ENCODE results near the gene LHFPL4.
A peak's percentile ranks its signal among the peaks of the same experiment; 100 is the strongest.
"Not testable (repeated sequence)": the region's sequence is repeated elsewhere in the genome, so short reads cannot be mapped to it uniquely, and the experiment has no call there.

Gene LHFPL4

DNA sequence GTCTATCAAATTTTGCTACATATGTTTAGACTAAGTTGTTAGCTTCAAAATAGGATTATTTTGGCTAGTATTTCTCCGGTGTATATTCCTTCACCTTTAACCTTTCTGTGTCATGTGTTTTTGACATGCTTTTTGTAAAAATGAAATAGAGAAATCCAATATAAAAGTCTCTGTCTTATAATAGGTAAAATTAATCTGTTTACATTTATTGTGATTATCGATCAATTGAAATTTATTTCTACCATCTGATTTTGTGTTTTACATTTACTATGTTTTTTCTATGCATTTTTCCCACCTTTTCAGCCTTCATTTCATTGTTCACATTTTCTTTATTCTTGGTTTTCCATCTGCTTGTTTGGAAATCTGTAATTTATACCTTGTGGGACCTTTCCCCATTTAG is 11.7 kb upstream of the LHFPL4 start:
- Histone ChIP-seq H3K4me3 (ENCODE audit: low read length) (no peak overlapping the region), H3K4me1 (ENCODE audit: insufficient read depth, low read length) (no peaks in the 10 kb centered on the region), H2AFZ (ENCODE audit: low read depth, low read length) (no peak overlapping the region), H3K36me3 (ENCODE audit: insufficient read depth, low read length) (no peaks in the 10 kb centered on the region), H3K27me3 (ENCODE audit: insufficient read depth, low read length) (no peaks in the 10 kb centered on the region), H3K9me3 (ENCODE audit: low read length) (peaks cover 3% of the 10 kb centered on the region)

DNA sequence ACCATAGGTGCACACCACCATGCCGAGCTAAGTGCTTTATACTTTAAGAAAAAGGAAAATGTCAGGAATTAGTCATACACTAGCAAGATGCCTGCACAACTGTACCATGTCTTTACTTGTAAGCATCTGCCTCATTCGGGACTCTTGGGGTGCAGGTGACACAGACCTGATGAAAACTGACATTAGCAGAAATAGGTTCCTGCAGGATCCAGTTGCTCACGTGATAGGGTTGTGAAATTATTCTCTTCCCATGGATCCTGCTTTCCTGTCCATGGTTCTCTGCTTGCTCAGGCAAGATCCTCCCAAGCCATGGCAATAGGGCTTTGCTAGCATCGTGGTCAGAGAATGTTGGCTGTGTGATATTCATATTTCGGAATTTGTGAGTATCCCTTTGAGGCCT is 10.2 kb upstream of the LHFPL4 start:
- Histone ChIP-seq H3K9me3 (ENCODE audit: low read length) (peaks cover 2% of the 10 kb centered on the region), H3K4me1 (ENCODE audit: insufficient read depth, low read length) (no peaks in the 10 kb centered on the region), H3K27me3 (ENCODE audit: insufficient read depth, low read length) (no peaks in the 10 kb centered on the region), H2AFZ (ENCODE audit: low read depth, low read length) (no peak overlapping the region), H3K36me3 (ENCODE audit: insufficient read depth, low read length) (no peaks in the 10 kb centered on the region), H3K4me3 (ENCODE audit: low read length) (no peak overlapping the region)

DNA sequence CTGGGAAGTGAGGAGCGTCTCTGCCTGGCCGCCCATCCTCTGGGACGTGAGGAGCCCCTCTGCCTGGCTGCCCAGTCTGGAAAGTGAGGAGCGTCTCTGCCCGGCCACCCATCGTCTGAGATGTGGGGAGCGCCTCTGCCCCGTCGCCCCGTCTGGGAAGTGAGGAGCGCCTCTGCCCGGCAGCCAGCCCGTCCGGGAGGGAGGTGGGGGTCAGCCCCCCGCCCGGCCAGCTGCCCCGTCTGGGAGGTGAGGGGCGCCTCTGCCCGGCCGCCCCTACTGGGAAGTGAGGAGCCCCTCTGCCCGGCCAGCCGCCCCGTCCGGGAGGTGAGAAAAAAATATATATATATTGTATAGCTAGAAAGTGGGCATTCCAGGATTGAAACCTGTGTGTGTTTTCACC is 6.4 kb upstream of the LHFPL4 start:
- not testable (repeated sequence) for H3K9me3 ChIP-seq (ENCODE audit: low read length); H2AFZ ChIP-seq (ENCODE audit: low read depth, low read length); H3K27me3 ChIP-seq (ENCODE audit: insufficient read depth, low read length); H3K36me3 ChIP-seq (ENCODE audit: insufficient read depth, low read length); H3K4me3 ChIP-seq (ENCODE audit: low read length); H3K4me1 ChIP-seq (ENCODE audit: insufficient read depth, low read length)

DNA sequence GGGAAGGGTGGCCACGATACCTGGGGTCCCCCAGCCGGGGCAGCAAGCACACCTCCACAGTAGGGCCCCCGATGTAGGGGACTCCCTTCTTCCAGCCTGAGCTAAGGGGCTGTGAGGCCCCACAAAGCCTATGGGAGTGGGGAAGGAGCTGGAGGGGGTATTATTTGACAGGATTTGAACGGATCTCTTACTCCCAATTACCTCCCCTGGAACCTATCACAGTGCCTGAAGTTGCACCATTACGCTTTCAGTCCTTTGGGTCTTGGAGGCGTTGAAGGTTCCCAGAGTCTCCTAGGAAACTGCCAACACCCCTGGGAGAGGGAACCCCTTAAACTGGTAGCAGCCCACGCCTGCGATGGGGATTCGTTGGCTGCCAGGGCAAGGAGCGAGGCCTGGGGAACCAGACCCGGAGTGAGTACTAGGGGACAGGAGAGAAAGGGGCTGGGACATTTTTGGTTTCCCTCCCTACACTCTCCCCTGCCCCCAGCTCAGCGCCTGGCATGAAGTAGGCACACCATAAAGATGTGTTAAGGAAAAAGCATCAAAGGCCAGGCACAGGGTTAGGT is 409 bp upstream of the LHFPL4 start:
- Histone ChIP-seq H3K4me3 (ENCODE audit: low read length) (peak overlapping the region; percentile 62), H2AFZ (ENCODE audit: low read depth, low read length) (peak overlapping the region; percentile 86), H3K27me3 (ENCODE audit: insufficient read depth, low read length) (peaks cover 10% of the 10 kb centered on the region), H3K9me3 (ENCODE audit: low read length) (no peaks in the 10 kb centered on the region), H3K36me3 (ENCODE audit: insufficient read depth, low read length) (no peaks in the 10 kb centered on the region), H3K4me1 (ENCODE audit: insufficient read depth, low read length) (peaks cover 15% of the 10 kb centered on the region)

DNA sequence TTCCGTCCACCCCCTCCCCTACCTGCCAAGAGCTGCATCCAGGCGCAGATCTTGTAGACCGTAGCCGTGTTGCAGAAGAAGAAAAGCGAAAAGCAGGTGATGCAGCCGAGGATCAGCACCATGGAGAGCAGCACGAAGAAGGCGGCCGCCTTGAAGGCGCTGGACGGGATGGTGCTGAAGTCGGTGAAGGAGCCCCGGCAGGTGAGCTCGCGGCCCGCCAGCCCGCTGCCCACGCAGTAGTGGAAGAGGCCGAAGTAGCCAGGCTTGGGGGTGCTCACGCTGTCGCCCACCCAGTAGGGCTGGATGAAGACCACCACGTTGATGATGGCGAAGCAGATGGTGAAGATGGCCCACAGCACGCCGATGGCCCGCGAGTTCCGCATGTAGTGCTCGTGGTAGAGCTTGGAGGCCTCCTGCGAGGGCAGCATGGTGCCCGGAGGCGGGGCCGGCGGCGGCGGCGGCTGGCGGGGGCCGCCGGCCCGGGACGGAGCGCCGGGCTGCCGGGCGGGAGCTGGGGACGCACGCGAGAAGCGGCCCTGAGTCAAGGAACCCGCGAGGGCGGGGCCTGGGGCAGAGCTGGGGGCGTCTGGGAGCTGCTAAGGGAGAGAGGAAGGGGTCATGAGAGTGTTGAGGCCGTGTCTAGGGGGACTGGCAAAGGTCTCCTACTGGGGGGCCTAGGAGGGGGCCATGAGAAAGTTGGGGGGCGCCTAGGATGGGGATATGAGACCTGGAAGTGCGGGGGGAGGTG is 1.2 kb downstream of the LHFPL4 start:
- Histone ChIP-seq H3K36me3 (ENCODE audit: insufficient read depth, low read length) (no peaks in the 10 kb centered on the region), H3K4me3 (ENCODE audit: low read length) (peak overlapping the region; percentile 62), H3K27me3 (ENCODE audit: insufficient read depth, low read length) (peaks cover 10% of the 10 kb centered on the region), H3K9me3 (ENCODE audit: low read length) (no peaks in the 10 kb centered on the region), H2AFZ (ENCODE audit: low read depth, low read length) (no peak overlapping the region), H3K4me1 (ENCODE audit: insufficient read depth, low read length) (peaks cover 15% of the 10 kb centered on the region)

DNA sequence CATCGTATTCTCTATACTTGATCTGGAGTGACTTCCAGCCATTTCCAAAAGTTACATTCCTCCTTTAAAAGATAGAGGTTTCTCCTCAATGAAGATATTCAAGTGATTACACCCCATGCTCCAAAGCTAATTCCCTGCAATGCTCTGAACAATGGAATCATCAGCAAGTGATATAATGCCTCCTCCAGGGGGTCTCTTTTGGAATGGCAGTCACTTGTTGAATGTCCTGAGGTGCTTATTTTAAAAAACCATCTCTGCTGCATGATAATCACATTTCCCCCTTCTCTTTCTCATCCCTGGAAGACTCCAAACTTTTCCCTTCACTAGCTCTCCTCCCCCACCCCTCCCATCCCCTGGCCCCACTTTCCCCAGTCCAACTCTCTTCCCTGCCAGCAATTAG is 2.6 kb downstream of the LHFPL4 start:
- Histone ChIP-seq H2AFZ (ENCODE audit: low read depth, low read length) (no peak overlapping the region), H3K9me3 (ENCODE audit: low read length) (no peaks in the 10 kb centered on the region), H3K4me3 (ENCODE audit: low read length) (no peak overlapping the region), H3K4me1 (ENCODE audit: insufficient read depth, low read length) (peaks cover 15% of the 10 kb centered on the region), H3K27me3 (ENCODE audit: insufficient read depth, low read length) (peaks cover 10% of the 10 kb centered on the region), H3K36me3 (ENCODE audit: insufficient read depth, low read length) (no peaks in the 10 kb centered on the region)

DNA sequence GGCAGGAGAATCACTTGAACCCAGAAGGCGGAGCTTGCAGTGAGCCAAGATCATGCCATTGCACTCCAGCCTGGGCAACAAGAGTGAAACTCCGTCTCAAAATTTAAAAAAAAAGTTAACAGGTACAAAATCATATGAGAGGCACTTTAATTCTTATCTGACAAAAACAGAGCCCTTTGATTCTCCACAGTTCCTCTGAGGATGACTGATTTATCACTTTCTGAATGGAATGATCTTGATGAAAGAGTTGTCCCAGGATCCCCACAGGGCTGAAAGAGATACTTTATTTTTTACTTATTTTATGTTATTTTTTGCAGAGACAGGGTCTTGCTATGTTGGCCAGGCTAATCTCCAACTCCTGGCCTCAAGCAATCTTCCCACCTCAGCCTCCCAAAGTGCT is 4.0 kb downstream of the LHFPL4 start:
- Histone ChIP-seq H2AFZ (ENCODE audit: low read depth, low read length) (no peak overlapping the region), H3K9me3 (ENCODE audit: low read length) (no peaks in the 10 kb centered on the region), H3K36me3 (ENCODE audit: insufficient read depth, low read length) (no peaks in the 10 kb centered on the region), H3K4me3 (ENCODE audit: low read length) (no peak overlapping the region), H3K27me3 (ENCODE audit: insufficient read depth, low read length) (peaks cover 8% of the 10 kb centered on the region), H3K4me1 (ENCODE audit: insufficient read depth, low read length) (peaks cover 15% of the 10 kb centered on the region)

DNA sequence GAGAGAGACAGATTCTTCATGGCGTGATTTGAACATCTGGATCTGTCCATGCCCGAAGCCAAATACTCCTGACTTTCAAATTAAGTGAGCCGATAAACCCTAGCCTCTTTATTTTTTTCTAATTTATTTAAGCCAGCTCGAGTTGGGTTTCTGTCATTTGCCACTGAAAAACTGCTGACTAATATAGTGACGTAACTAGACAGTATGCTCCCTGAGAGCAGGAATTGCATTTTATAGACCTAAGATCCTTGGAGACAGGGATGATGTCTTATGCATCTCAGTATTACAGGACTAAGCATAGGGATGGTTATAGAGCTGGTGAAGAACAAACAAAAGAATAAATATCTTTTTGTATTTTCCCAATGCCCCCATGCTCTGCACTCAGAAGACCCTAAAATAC is 4.6 kb downstream of the LHFPL4 start:
- Histone ChIP-seq H2AFZ (ENCODE audit: low read depth, low read length) (no peak overlapping the region), H3K27me3 (ENCODE audit: insufficient read depth, low read length) (peaks cover 2% of the 10 kb centered on the region), H3K36me3 (ENCODE audit: insufficient read depth, low read length) (no peaks in the 10 kb centered on the region), H3K4me3 (ENCODE audit: low read length) (no peak overlapping the region), H3K9me3 (ENCODE audit: low read length) (no peaks in the 10 kb centered on the region), H3K4me1 (ENCODE audit: insufficient read depth, low read length) (peaks cover 15% of the 10 kb centered on the region)

DNA sequence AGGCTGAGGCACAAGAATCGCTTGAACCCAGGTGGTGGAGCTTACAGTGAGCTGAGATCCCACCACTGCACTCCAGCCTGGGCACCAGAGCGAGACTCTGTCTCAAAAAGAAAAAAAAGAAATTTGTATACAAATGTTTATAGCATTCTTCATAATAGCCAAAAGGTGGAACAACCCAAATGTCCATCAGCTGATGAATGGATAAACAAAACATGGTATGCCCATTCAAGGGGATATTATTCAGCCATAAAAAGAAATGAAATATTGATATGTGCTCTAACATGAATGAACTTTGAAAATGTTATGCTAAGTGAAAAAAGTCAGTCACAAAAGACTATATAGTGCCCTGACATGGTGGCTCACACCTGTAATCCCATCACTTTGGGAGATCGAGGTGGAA is 11.4 kb downstream of the LHFPL4 start:
- Histone ChIP-seq H3K4me1 (ENCODE audit: insufficient read depth, low read length) (no peaks in the 10 kb centered on the region), H3K36me3 (ENCODE audit: insufficient read depth, low read length) (no peaks in the 10 kb centered on the region), H3K27me3 (ENCODE audit: insufficient read depth, low read length) (no peaks in the 10 kb centered on the region), H2AFZ (ENCODE audit: low read depth, low read length) (no peak overlapping the region), H3K9me3 (ENCODE audit: low read length) (no peaks in the 10 kb centered on the region), H3K4me3 (ENCODE audit: low read length) (no peak overlapping the region)

DNA sequence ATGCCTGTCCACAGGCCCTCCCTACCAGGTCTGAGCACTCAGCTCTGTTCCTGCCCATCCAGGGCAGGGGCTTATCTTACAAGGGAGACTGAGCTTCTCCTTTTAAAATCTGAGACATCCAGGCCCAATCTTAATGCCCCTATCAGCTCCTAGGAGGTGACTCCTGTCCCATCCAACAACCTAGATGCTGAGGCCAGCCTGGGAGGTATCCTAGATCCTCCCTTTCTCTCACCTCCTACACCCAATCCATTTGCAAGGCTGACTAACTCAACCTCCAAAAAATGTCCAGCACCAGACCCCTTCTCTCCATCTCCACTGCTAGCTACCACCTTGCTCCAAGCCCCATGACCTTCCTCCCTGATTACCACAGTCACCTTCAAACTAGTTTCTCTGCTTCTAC is 17.4 kb downstream of the LHFPL4 start:
- Histone ChIP-seq H3K4me1 (ENCODE audit: insufficient read depth, low read length) (no peaks in the 10 kb centered on the region), H3K36me3 (ENCODE audit: insufficient read depth, low read length) (no peaks in the 10 kb centered on the region), H2AFZ (ENCODE audit: low read depth, low read length) (no peak overlapping the region), H3K9me3 (ENCODE audit: low read length) (peaks cover 1% of the 10 kb centered on the region), H3K27me3 (ENCODE audit: insufficient read depth, low read length) (no peaks in the 10 kb centered on the region), H3K4me3 (ENCODE audit: low read length) (no peak overlapping the region)

DNA sequence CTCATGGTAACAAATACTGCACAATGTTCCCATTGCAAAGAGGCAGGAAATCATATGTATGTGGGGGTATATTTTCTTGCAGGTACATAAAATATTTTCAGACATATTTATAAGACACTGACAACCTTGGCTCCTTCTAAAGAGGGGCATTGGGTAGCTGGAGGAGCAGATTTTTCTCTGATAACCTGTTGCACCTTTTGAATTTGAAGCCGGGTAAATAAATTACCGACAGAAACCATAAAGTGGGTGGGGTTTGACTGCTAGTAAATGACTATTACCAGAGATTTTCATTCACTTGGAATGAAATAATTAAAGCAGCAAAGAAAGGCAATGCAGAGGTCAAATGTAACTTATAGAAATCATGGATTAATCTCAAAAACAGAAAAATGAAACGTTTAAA is 19.2 kb downstream of the LHFPL4 start:
- no peak overlapping the region for H2AFZ ChIP-seq (ENCODE audit: low read depth, low read length)
- H3K36me3 ChIP-seq (ENCODE audit: insufficient read depth, low read length), result no peaks in the 10 kb centered on the region
- H3K4me1 ChIP-seq (ENCODE audit: insufficient read depth, low read length), result no peaks in the 10 kb centered on the region
- H3K4me3 ChIP-seq (ENCODE audit: low read length), result no peak overlapping the region
- H3K27me3 ChIP-seq (ENCODE audit: insufficient read depth, low read length), result no peaks in the 10 kb centered on the region
- H3K9me3 ChIP-seq (ENCODE audit: low read length), result peaks cover 1% of the 10 kb centered on the region

DNA sequence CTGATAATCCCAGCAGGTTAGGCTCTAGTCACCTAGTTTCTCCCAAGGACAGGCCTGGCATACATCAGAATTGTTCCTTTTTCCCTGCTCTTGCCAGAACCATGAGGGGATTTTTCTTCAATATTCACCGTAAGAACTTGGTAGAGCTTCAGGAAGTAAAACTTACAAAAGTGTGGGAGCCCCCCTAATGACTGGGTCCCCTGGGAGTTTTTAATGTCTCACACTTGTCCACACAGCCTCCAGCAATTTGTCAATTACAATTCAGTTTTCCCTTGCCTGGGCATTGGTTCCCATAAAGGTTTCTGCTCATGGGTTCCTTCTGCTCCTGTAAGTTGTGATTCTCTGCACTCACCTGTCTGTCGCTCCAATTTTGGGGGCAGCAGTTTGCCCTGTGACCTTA is 28.5 kb downstream of the LHFPL4 start:
- no peak overlapping the region for H3K4me3 ChIP-seq (ENCODE audit: low read length)
- H2AFZ ChIP-seq (ENCODE audit: low read depth, low read length), result no peak overlapping the region
- no peaks in the 10 kb centered on the region for H3K4me1 ChIP-seq (ENCODE audit: insufficient read depth, low read length)
- no peaks in the 10 kb centered on the region for H3K36me3 ChIP-seq (ENCODE audit: insufficient read depth, low read length)
- H3K27me3 ChIP-seq (ENCODE audit: insufficient read depth, low read length), result no peaks in the 10 kb centered on the region
- H3K9me3 ChIP-seq (ENCODE audit: low read length), result no peaks in the 10 kb centered on the region

DNA sequence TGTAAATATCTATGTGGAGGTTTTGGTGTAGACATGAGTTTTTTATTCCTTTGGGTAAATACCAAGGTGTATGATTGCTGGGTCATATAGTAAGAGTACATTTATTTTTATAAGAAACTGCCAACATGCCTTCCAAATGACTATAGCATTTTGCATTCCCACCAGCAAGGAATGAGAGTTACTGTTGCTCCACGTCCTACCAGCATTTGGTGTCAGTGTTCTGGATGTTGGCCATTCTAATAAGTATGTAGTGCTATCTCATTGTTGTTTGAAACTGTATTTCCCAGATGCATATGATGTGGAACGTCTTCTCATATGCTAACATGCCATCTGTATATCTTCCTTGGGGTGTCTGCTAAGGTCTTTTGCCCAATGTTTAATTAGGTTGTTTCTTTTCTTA is 38.7 kb downstream of the LHFPL4 start:
- no peak overlapping the region for H2AFZ ChIP-seq (ENCODE audit: low read depth, low read length)
- H3K27me3 ChIP-seq (ENCODE audit: insufficient read depth, low read length), result no peaks in the 10 kb centered on the region
- no peaks in the 10 kb centered on the region for H3K4me1 ChIP-seq (ENCODE audit: insufficient read depth, low read length)
- no peaks in the 10 kb centered on the region for H3K36me3 ChIP-seq (ENCODE audit: insufficient read depth, low read length)
- H3K9me3 ChIP-seq (ENCODE audit: low read length), result no peaks in the 10 kb centered on the region
- H3K4me3 ChIP-seq (ENCODE audit: low read length), result no peak overlapping the region

DNA sequence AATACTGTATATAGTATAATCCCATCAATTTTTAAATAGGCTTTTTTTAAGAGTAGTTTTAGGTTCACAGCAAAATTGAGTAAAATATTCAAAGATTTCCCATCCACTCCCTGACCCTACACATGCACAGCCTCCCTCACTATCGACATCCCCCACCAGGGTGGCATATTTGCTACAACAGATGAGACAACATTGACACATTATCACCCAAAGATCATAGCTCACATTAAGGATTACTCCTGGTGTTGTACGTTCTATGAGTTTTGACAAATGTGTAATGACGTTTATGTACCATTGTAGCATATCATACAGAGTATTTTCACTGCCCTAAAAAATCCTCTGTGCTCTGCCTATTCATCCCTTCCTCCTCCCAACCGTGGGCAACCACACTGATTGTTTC is 39.3 kb downstream of the LHFPL4 start:
- H3K4me1 ChIP-seq (ENCODE audit: insufficient read depth, low read length), result no peaks in the 10 kb centered on the region
- no peak overlapping the region for H2AFZ ChIP-seq (ENCODE audit: low read depth, low read length)
- peaks cover 4% of the 10 kb centered on the region for H3K27me3 ChIP-seq (ENCODE audit: insufficient read depth, low read length)
- H3K36me3 ChIP-seq (ENCODE audit: insufficient read depth, low read length), result no peaks in the 10 kb centered on the region
- no peak overlapping the region for H3K4me3 ChIP-seq (ENCODE audit: low read length)
- no peaks in the 10 kb centered on the region for H3K9me3 ChIP-seq (ENCODE audit: low read length)

Measured in neuron (in vitro differentiated cells).